Panc1 (cell line): Measurements from ENCODE around the gene ANKRD40.

Source experiments
- POLR2AphosphoS5 ChIP-seq: IDR thresholded peaks from 2 replicates; pipeline ENCODE4 v1.6.1; 2012; ENCODE audit warnings: mild to moderate bottlenecking, low read depth, low read length, moderate library complexity
- SIN3A ChIP-seq: IDR thresholded peaks from 2 replicates; pipeline ENCODE4 v1.6.1; 2012; ENCODE audit warnings: low read depth, mild to moderate bottlenecking, low read length, moderate library complexity, borderline replicate concordance; ENCODE audit not compliant: insufficient read depth
- TF ChIP-seq, protein P1 (sequence below): fragments of 450-650 bp; IDR thresholded peaks from 2 replicates; pipeline ENCODE4 v1.5.1; 2017; ENCODE audit warnings: mild to moderate bottlenecking

DNA sequence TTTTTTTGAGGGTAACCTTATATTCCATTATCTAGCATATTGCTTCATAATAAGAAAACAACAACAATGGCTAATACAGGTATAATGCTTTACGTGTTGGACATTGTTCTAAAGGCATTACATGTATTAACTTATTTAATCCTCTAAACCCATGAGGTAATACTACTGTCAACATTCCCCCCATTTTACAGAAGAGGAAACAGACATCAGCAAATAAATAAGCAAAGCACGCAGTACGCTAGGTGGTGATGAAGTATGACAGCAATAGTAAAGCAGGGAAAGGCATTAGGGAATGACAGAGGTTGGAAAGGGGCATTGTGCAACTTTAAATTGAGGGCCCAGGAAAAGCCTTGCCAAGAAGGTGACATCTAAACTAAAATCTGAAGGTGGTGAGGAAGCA lies 4.6 kb downstream of the ANKRD40 start:
- no peak for TF ChIP-seq POLR2AphosphoS5
- TF ChIP-seq SIN3A, result no peak
- TF ChIP-seq, protein P1, sequence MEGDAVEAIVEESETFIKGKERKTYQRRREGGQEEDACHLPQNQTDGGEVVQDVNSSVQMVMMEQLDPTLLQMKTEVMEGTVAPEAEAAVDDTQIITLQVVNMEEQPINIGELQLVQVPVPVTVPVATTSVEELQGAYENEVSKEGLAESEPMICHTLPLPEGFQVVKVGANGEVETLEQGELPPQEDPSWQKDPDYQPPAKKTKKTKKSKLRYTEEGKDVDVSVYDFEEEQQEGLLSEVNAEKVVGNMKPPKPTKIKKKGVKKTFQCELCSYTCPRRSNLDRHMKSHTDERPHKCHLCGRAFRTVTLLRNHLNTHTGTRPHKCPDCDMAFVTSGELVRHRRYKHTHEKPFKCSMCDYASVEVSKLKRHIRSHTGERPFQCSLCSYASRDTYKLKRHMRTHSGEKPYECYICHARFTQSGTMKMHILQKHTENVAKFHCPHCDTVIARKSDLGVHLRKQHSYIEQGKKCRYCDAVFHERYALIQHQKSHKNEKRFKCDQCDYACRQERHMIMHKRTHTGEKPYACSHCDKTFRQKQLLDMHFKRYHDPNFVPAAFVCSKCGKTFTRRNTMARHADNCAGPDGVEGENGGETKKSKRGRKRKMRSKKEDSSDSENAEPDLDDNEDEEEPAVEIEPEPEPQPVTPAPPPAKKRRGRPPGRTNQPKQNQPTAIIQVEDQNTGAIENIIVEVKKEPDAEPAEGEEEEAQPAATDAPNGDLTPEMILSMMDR, result no peak
